ENCODE results near the gene MCTP1. TPM values are rescaled to one million over a fixed set of nuclear protein-coding genes. Genes with fewer than 3 reads are reported as not detected.

MCTP1 gene
- polyA plus RNA-seq, 2 donors: 0.91 to 0.92 TPM

DNA sequence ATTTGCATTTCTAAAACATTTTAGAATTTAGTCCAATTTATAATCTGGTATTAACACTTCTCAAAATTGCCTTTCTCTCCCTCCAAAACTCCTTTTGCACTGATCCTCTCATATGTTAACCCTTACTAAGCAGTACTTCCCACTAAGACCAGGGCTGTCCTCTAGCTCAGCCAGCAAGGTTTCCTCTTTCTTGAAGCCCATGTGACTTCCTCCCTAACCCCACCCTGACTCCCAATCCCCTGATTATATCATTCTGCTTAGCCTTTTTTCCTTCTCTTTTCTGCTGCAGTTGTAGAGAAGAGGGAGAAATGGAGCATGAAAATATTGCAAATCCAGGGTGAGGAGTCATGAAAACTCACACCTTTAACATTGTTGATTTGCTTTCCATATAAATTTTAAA lies 241.7 kb downstream of the MCTP1 start:
- Histone ChIP-seq H3K4me1 (ENCODE audit: control insufficient read depth in 2 of 2, insufficient read depth in 2 of 2, low read length in 1 of 2) (no peaks in the 10 kb centered on the region), H3K9me3 (ENCODE audit: control insufficient read depth in 2 of 2, insufficient read depth in 1 of 2, low read depth in 1 of 2, low read length in 1 of 2) (no peaks in the 10 kb centered on the region), H3K36me3 (ENCODE audit: control insufficient read depth in 2 of 2, insufficient read depth in 2 of 2, low read length in 1 of 2) (no peaks in the 10 kb centered on the region), H3K4me3 (ENCODE audit: low read depth in 1 of 2, low read length in 2 of 2) (no peak overlapping the region), H3K27me3 (ENCODE audit: control insufficient read depth in 1 of 2, insufficient read depth in 2 of 2, low read length in 2 of 2) (no peaks in the 10 kb centered on the region), H3K27ac (ENCODE audit: low read depth in 2 of 2, low read length in 1 of 2) (no peak overlapping the region)

DNA sequence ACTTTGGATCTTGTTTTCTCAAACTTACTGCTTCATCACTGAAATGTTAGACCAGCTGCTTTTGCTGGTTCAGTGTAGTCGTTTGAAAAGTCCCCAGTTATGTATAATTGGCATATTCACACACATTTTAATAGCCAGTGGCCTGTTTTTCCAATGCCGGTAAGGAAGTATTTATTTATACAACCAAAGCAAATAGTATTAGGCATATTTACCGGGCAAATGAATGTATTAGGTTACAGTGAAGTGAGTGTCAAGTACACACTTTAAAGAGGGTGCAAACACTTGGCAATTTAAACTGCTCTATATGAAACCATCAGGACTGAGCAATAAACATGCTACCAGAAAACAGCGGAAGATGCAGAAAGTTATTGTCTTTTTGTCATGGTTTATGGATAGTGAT lies 242.9 kb downstream of the MCTP1 start:
- Histone ChIP-seq H3K4me1 (ENCODE audit: control insufficient read depth in 2 of 2, insufficient read depth in 2 of 2, low read length in 1 of 2) (no peaks in the 10 kb centered on the region), H3K36me3 (ENCODE audit: control insufficient read depth in 2 of 2, insufficient read depth in 2 of 2, low read length in 1 of 2) (no peaks in the 10 kb centered on the region), H3K4me3 (ENCODE audit: low read depth in 1 of 2, low read length in 2 of 2) (no peak overlapping the region), H3K27ac (ENCODE audit: low read depth in 2 of 2, low read length in 1 of 2) (no peak overlapping the region), H3K9me3 (ENCODE audit: control insufficient read depth in 2 of 2, insufficient read depth in 1 of 2, low read depth in 1 of 2, low read length in 1 of 2) (no peaks in the 10 kb centered on the region), H3K27me3 (ENCODE audit: control insufficient read depth in 1 of 2, insufficient read depth in 2 of 2, low read length in 2 of 2) (no peaks in the 10 kb centered on the region)
- WGBS, 2 donors: 48 to 55% methylated on average over 4 of the region's 4 CpGs

DNA sequence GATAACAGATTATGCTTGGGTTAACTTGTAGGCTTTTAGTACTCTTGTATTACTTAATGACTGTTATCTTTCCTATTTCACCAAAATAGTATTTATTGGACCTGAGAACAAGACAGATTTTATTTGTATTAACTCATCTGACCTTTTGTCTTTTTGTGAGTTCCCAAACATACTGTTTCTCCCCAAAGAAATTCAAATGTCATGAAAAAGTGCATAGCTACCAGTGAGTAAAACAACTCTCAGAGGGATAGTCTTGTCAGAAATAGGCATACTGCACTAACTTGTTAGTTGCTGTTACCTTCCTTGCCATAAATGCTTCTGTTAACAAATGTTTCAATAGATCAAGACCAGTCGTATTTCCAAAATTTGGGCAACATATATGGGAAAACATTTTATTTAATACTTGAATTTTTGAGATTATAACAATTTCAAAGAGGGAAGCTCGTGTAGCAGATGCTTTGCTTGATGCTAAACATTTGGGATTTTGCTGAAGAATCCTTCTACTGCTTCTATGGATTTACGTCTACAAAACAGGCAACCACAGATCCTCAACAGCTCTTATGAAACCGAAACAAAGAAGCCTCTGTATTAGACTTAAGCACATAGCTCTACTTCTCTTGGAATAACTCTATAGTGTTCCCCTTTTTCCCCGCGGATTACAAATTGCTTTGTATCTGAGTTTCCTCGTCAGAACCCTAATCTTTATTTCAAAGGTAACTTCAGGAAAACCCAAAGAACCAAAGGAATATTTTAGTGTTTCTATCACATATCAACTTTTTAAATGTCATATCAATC lies 248.8 kb downstream of the MCTP1 start:
- 68 to 73% methylated on average over 7 of the region's 7 CpGs for WGBS, 2 donors
- Histone ChIP-seq H3K27ac (ENCODE audit: low read depth in 2 of 2, low read length in 1 of 2) (no peak overlapping the region), H3K27me3 (ENCODE audit: control insufficient read depth in 1 of 2, insufficient read depth in 2 of 2, low read length in 2 of 2) (no peaks in the 10 kb centered on the region), H3K36me3 (ENCODE audit: control insufficient read depth in 2 of 2, insufficient read depth in 2 of 2, low read length in 1 of 2) (no peaks in the 10 kb centered on the region), H3K4me3 (ENCODE audit: low read depth in 1 of 2, low read length in 2 of 2) (no peak overlapping the region), H3K4me1 (ENCODE audit: control insufficient read depth in 2 of 2, insufficient read depth in 2 of 2, low read length in 1 of 2) (no peaks in the 10 kb centered on the region), H3K9me3 (ENCODE audit: control insufficient read depth in 2 of 2, insufficient read depth in 1 of 2, low read depth in 1 of 2, low read length in 1 of 2) (no peaks in the 10 kb centered on the region)

DNA sequence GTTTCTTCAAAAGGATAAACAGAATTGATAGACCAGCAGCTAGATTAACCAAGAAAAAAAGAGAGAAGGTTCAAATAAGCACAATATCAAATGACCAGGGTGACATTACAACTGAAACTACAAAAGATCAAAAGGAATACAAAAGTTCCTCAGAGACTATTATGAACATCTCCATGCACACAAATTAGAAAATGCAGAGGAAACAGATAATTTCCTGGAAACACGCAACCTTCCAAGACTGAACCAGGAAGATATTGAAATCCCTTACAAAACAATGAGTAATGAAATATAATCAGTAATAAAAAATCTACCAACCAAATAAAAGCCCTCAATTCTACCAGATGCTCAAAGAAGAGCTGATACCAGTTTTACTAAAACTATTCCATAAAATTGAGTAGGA lies 252.1 kb downstream of the MCTP1 start:
- Histone ChIP-seq H3K36me3 (ENCODE audit: control insufficient read depth in 2 of 2, insufficient read depth in 2 of 2, low read length in 1 of 2) (no peaks in the 10 kb centered on the region), H3K4me1 (ENCODE audit: control insufficient read depth in 2 of 2, insufficient read depth in 2 of 2, low read length in 1 of 2) (no peaks in the 10 kb centered on the region), H3K4me3 (ENCODE audit: low read depth in 1 of 2, low read length in 2 of 2) (no peak overlapping the region), H3K27ac (ENCODE audit: low read depth in 2 of 2, low read length in 1 of 2) (no peak overlapping the region), H3K27me3 (ENCODE audit: control insufficient read depth in 1 of 2, insufficient read depth in 2 of 2, low read length in 2 of 2) (no peaks in the 10 kb centered on the region), H3K9me3 (ENCODE audit: control insufficient read depth in 2 of 2, insufficient read depth in 1 of 2, low read depth in 1 of 2, low read length in 1 of 2) (peaks cover 0 to 5% of the 10 kb centered on the region in 2 donors)
- WGBS, 2 donors: 86 to 100% methylated on average over 1 of the region's 1 CpG

DNA sequence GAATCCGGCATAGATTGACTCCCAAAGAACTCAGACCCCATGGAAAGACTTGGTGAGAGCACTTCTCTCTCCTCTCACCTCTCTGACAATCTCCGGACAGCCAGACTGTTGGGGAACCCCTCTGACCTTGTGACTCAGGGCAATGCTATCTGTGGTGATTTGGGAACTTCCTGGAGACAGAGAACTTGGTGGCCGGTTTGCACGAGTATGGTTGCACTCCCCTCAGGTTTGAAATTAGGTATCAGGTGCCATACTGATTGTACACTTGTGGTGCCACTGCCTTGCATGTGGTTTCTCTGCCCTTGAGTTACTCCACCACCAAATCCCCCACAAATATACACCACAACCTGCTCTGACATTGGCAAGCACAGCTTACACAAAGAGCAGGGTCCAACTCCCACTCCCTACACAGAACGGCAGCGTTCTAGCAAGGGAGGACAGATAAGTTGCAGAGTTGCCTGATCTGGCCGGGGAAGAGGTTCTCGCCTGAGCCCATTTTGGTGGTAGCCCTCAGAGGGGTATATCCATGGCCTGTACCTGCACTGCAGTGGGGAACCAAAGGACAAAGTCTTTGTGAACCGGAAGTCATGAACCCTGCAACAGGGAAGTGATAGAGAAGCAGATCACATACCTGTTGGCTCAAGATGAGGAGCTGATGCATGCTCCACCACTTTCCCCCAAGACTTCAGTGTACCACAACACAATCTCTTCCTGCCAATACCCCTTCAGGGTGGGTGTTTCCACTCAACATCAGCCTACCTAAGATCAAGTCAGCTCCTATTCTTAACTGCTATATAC lies 255.1 kb downstream of the MCTP1 start:
- 78 to 86% methylated on average over 9 of the region's 9 CpGs for WGBS, 2 donors
- Histone ChIP-seq H3K27me3 (ENCODE audit: control insufficient read depth in 1 of 2, insufficient read depth in 2 of 2, low read length in 2 of 2) (no peaks in the 10 kb centered on the region), H3K9me3 (ENCODE audit: control insufficient read depth in 2 of 2, insufficient read depth in 1 of 2, low read depth in 1 of 2, low read length in 1 of 2) (peaks cover 0 to 5% of the 10 kb centered on the region in 2 donors), H3K36me3 (ENCODE audit: control insufficient read depth in 2 of 2, insufficient read depth in 2 of 2, low read length in 1 of 2) (no peaks in the 10 kb centered on the region), H3K4me3 (ENCODE audit: low read depth in 1 of 2, low read length in 2 of 2) (no peak overlapping the region), H3K4me1 (ENCODE audit: control insufficient read depth in 2 of 2, insufficient read depth in 2 of 2, low read length in 1 of 2) (no peaks in the 10 kb centered on the region), H3K27ac (ENCODE audit: low read depth in 2 of 2, low read length in 1 of 2) (no peak overlapping the region)

DNA sequence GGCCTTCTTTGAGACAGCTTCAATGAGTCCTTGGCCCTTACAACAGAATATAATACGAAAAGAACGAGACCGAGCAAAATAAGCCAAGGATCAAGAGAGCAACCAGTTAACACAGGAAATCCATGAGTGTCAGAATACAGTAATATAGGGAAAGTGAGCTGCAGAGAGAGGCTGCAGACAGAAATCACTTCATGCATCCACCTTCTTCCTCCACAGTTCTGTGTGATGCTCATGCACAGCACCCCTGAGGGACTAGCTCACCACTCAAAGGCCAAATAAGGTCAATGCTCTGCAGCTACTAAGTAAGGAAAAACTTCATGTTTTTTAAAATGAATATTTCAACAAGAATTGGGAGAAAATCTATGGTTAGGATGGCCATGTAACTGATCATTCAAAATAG lies 257.1 kb downstream of the MCTP1 start:
- Histone ChIP-seq H3K4me3 (ENCODE audit: low read depth in 1 of 2, low read length in 2 of 2) (no peak overlapping the region), H3K4me1 (ENCODE audit: control insufficient read depth in 2 of 2, insufficient read depth in 2 of 2, low read length in 1 of 2) (no peaks in the 10 kb centered on the region), H3K9me3 (ENCODE audit: control insufficient read depth in 2 of 2, insufficient read depth in 1 of 2, low read depth in 1 of 2, low read length in 1 of 2) (peaks cover 0 to 5% of the 10 kb centered on the region in 2 donors), H3K36me3 (ENCODE audit: control insufficient read depth in 2 of 2, insufficient read depth in 2 of 2, low read length in 1 of 2) (no peaks in the 10 kb centered on the region), H3K27me3 (ENCODE audit: control insufficient read depth in 1 of 2, insufficient read depth in 2 of 2, low read length in 2 of 2) (no peaks in the 10 kb centered on the region), H3K27ac (ENCODE audit: low read depth in 2 of 2, low read length in 1 of 2) (no peak overlapping the region)
- 49 to 50% methylated on average over 3 of the region's 3 CpGs for WGBS, 2 donors

DNA sequence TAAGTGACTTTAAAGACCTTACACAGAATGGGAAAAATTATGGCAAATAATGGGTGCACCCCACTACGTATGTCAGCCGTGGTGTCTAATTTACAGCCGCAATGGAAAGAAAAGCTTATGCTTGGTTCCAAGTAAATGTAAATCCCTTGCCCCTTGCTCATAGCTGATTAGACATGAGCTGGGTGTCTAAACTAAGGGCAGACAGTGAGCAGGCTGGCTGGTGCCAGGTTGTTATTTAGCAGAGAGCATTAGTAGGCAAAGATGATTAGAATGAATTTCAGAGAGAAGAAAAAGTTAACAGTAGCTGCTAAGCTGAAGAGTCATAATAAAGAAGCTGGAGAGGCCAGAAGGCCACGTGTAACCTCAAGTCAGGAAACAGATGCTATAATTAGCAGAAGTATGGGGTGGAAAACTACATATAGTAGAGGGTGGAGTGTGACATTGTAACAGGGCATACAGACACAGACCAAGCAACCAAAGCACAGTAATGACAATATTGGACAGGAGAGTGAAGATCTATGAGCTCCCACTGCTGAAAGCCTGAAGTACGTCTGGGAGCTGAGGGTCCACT lies 257.7 kb downstream of the MCTP1 start:
- 68 to 72% methylated on average over 5 of the region's 5 CpGs for WGBS, 2 donors
- no peaks in the 10 kb centered on the region for H3K4me1 ChIP-seq (ENCODE audit: control insufficient read depth in 2 of 2, insufficient read depth in 2 of 2, low read length in 1 of 2)
- H3K36me3 ChIP-seq (ENCODE audit: control insufficient read depth in 2 of 2, insufficient read depth in 2 of 2, low read length in 1 of 2): no peaks in the 10 kb centered on the region

DNA sequence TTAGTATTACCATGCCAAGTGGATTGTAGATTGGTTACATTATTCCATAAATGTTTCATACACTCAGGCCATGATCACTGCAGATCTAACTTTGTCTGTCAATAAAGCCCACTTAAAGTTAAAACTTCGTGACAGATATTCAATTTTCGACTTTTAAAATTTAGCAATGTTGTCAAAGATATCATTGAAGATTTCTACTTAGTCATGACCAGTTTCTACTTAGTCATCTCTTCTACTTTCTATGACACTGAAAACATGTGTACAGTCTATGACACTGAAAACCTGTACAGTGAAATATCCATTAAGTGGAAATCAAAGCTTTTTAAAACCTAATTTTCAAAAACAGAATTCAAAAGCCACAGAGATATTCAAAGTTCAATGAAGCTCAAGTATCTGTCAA lies 258.2 kb downstream of the MCTP1 start:
- 82 to 88% methylated on average over 2 of the region's 2 CpGs for WGBS, 2 donors
- Histone ChIP-seq H3K27me3 (ENCODE audit: control insufficient read depth in 1 of 2, insufficient read depth in 2 of 2, low read length in 2 of 2) (no peaks in the 10 kb centered on the region), H3K27ac (ENCODE audit: low read depth in 2 of 2, low read length in 1 of 2) (no peak overlapping the region), H3K4me1 (ENCODE audit: control insufficient read depth in 2 of 2, insufficient read depth in 2 of 2, low read length in 1 of 2) (no peaks in the 10 kb centered on the region), H3K9me3 (ENCODE audit: control insufficient read depth in 2 of 2, insufficient read depth in 1 of 2, low read depth in 1 of 2, low read length in 1 of 2) (peaks cover 0 to 5% of the 10 kb centered on the region in 2 donors), H3K36me3 (ENCODE audit: control insufficient read depth in 2 of 2, insufficient read depth in 2 of 2, low read length in 1 of 2) (no peaks in the 10 kb centered on the region), H3K4me3 (ENCODE audit: low read depth in 1 of 2, low read length in 2 of 2) (no peak overlapping the region)

More for the DNA sequence above, 257.7 kb downstream of the MCTP1 start:
- H3K27me3 ChIP-seq (ENCODE audit: control insufficient read depth in 1 of 2, insufficient read depth in 2 of 2, low read length in 2 of 2): no peaks in the 10 kb centered on the region
- peaks cover 0 to 5% of the 10 kb centered on the region in 2 donors for H3K9me3 ChIP-seq (ENCODE audit: control insufficient read depth in 2 of 2, insufficient read depth in 1 of 2, low read depth in 1 of 2, low read length in 1 of 2)
- H3K27ac ChIP-seq (ENCODE audit: low read depth in 2 of 2, low read length in 1 of 2): no peak overlapping the region
- no peak overlapping the region for H3K4me3 ChIP-seq (ENCODE audit: low read depth in 1 of 2, low read length in 2 of 2)

DNA sequence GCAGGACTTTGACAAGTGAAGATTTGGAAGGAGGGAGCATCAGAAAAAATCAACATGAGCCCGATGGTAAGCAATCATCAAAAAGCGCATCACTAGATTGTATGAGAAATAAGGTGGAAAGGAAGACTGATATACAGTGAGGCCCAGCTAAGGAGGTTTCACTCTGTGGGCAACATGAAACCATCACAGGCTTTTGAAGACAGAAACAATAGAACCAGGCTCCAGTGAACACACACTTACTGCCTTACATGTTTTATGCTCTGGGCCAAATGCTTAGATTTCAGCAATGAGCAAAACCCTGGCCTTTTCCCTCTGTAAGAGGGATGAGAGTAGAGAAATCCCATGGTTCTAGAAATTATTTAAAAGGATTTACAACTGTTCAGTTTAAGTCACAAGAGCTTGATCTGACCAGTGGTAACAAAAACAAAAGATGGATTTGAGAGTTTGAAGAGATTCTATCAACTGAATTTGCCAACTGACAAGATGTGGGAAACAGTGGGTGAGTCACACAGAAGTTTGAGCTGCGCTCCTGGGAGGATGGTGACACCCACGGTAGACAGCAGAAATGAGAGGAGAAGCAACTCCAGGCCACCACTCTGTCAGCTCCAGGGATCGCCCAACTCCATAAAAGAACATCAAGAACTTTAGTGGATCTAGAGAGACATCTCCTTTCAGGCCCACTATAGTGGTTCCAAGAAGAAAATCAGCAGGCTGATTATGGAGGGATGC lies 261.8 kb downstream of the MCTP1 start:
- Histone ChIP-seq H3K27ac (ENCODE audit: low read depth in 2 of 2, low read length in 1 of 2) (no peak overlapping the region), H3K4me1 (ENCODE audit: control insufficient read depth in 2 of 2, insufficient read depth in 2 of 2, low read length in 1 of 2) (no peaks in the 10 kb centered on the region), H3K36me3 (ENCODE audit: control insufficient read depth in 2 of 2, insufficient read depth in 2 of 2, low read length in 1 of 2) (no peaks in the 10 kb centered on the region), H3K4me3 (ENCODE audit: low read depth in 1 of 2, low read length in 2 of 2) (no peak overlapping the region), H3K9me3 (ENCODE audit: control insufficient read depth in 2 of 2, insufficient read depth in 1 of 2, low read depth in 1 of 2, low read length in 1 of 2) (no peaks in the 10 kb centered on the region), H3K27me3 (ENCODE audit: control insufficient read depth in 1 of 2, insufficient read depth in 2 of 2, low read length in 2 of 2) (no peaks in the 10 kb centered on the region)
- WGBS, 2 donors: 68 to 81% methylated on average over 5 of the region's 5 CpGs
